CD8-positive, alpha-beta memory T cell (primary cell): Measurements from ENCODE around the gene NKAIN2. TPM values are rescaled to one million over a fixed set of nuclear protein-coding genes. Genes with fewer than 3 reads are reported as not detected.

Source experiments
- CTCF ChIA-PET: fragments of 350-600 bp; sonication (Branson Sonifier 250); formaldehyde crosslinking; loops from one replicate; lab custom pipeline; 2021; ENCODE audit warnings: antibody characterized with exemption; lab: Charles Lee
- POLR2A ChIA-PET: fragments of 350-600 bp; sonication (Branson Sonifier 250); formaldehyde crosslinking; loops from one replicate; lab custom pipeline; 2021; ENCODE audit warnings: antibody characterized with exemption; lab: Charles Lee
- DNase-seq, 5 donors: peaks; one replicate each; pipeline versions ENCODE4 v3.0.0 to v3.0.0-alpha.2; 2020 to 2022; ENCODE audit warnings: mixed read lengths in 1 of 5
- H3K27ac ChIP-seq: one replicate; pipeline ENCODE4 v1.7.0; 2013; ENCODE audit warnings: low read depth, mild to moderate bottlenecking, low read length, moderate library complexity
- H3K27me3 ChIP-seq: 2 replicates; pipeline ENCODE4 v1.7.0; 2013; ENCODE audit warnings: low read length, mild to moderate bottlenecking; ENCODE audit not compliant: insufficient read depth, poor library complexity, severe bottlenecking
- H3K36me3 ChIP-seq: 2 replicates; pipeline ENCODE4 v1.7.0; 2013; ENCODE audit warnings: mild to moderate bottlenecking, low read length, moderate library complexity; ENCODE audit not compliant: insufficient read depth
- H3K4me1 ChIP-seq: 2 replicates; pipeline ENCODE4 v1.7.0; 2013; ENCODE audit warnings: mild to moderate bottlenecking, low read length, moderate library complexity; ENCODE audit not compliant: insufficient read depth
- H3K4me3 ChIP-seq: 2 replicates; pipeline ENCODE4 v1.7.0; 2013; ENCODE audit warnings: mild to moderate bottlenecking, low read length
- H3K9me3 ChIP-seq: 2 replicates; pipeline ENCODE4 v1.7.0; 2013; ENCODE audit warnings: mild to moderate bottlenecking, low read length
- H3K27ac Mint-ChIP-seq, 8 donors: one replicate each; pipeline ENCODE4 v1.8.0; 2020 to 2021; ENCODE audit warnings: mixed read lengths in 8 of 8, mild to moderate bottlenecking in 6 of 8, inconsistent platforms in 3 of 8, moderate library complexity in 3 of 8
- H3K27me3 Mint-ChIP-seq, 2 donors: one replicate each; pipeline ENCODE4 v1.8.0; 2020 to 2021; ENCODE audit warnings: mixed read lengths in 2 of 2, mild to moderate bottlenecking in 1 of 2, moderate library complexity in 1 of 2
- H3K36me3 Mint-ChIP-seq, 3 donors: one replicate each; pipeline ENCODE4 v1.8.0; 2020 to 2021; ENCODE audit warnings: mixed read lengths in 3 of 3, inconsistent platforms in 1 of 3, mild to moderate bottlenecking in 1 of 3
- H3K4me1 Mint-ChIP-seq, 3 donors: one replicate each; pipeline ENCODE4 v1.8.0; 2020 to 2021; ENCODE audit warnings: mixed read lengths in 3 of 3, inconsistent platforms in 1 of 3, mild to moderate bottlenecking in 1 of 3
- H3K4me3 Mint-ChIP-seq, 7 donors: one replicate each; pipeline ENCODE4 v1.8.0; 2020 to 2021; ENCODE audit warnings: mixed read lengths in 7 of 7, mild to moderate bottlenecking in 6 of 7, moderate library complexity in 4 of 7, inconsistent platforms in 2 of 7
- H3K9me3 Mint-ChIP-seq, 5 donors: one replicate each; pipeline ENCODE4 v1.8.0; 2020 to 2022; ENCODE audit warnings: mixed read lengths in 5 of 5, mild to moderate bottlenecking in 3 of 5, moderate library complexity in 2 of 5, inconsistent platforms in 1 of 5
- polyA plus RNA-seq: library from polyadenylated mRNA; unstranded; fragments of 300-500 nt; fragmentation: Illumina TruSeq; gene quantifications from one replicate; pipeline ENCODE4 v1.2.3, GENCODE V29; 2021
- total RNA-seq, 2 experiments: library from RNA; stranded (reverse); gene quantifications; one replicate each; pipeline ENCODE4 v1.2.3, GENCODE V29; 2021

Gene NKAIN2
- total and polyA plus RNA-seq, 3 experiments from 2014 or later = not detected

GRCh38 chr6:123802351-123802696 lies 1.3 kb upstream of the NKAIN2 start:
- H3K4me3 Mint-ChIP-seq = peak overlapping the region in 3 of 7 donors; percentile 18 to 50 (median 29)
- no peaks in the 10 kb centered on the region for H3K36me3 ChIP-seq
- H3K27me3 ChIP-seq = no peaks in the 10 kb centered on the region
- no peaks in the 10 kb centered on the region for H3K9me3 ChIP-seq
- CTCF ChIA-PET = interaction anchor here (1.0 to 1.6 kb wide), 2 partner anchors 33 to 1266 kb away, joined by 3 read pairs; no protein-coding TSS in a partner anchor
- H3K4me1 ChIP-seq = no peaks in the 10 kb centered on the region
- H3K27ac Mint-ChIP-seq = no peak overlapping the region
- no peaks in the 10 kb centered on the region for H3K36me3 Mint-ChIP-seq
- no peak overlapping the region for H3K4me3 ChIP-seq
- no peak overlapping the region for H3K27ac ChIP-seq
- peaks cover 6 to 16% (median 6%) of the 10 kb centered on the region in 3 donors for H3K4me1 Mint-ChIP-seq
- H3K27me3 Mint-ChIP-seq = peaks cover 25 to 47% of the 10 kb centered on the region in 2 donors
- DNase-seq = no peak
- POLR2A ChIA-PET = interaction anchor here (0.6 kb wide), 1 partner anchor 12 kb away, joined by 4 read pairs; no protein-coding TSS in a partner anchor
- H3K9me3 Mint-ChIP-seq = peaks cover 0 to 7% (median 0%) of the 10 kb centered on the region in 5 donors

GRCh38 chr6:123802697-123803503 lies 765 bp upstream of the NKAIN2 start:
- no peaks in the 10 kb centered on the region for H3K4me1 ChIP-seq
- H3K9me3 Mint-ChIP-seq = peaks cover 0 to 7% (median 0%) of the 10 kb centered on the region in 5 donors
- no peaks in the 10 kb centered on the region for H3K36me3 ChIP-seq
- peaks cover 25 to 47% of the 10 kb centered on the region in 2 donors for H3K27me3 Mint-ChIP-seq
- H3K27ac ChIP-seq = no peak overlapping the region
- H3K4me3 Mint-ChIP-seq = peak overlapping the region in 5 of 7 donors; percentile 6 to 50 (median 18)
- H3K27me3 ChIP-seq = no peaks in the 10 kb centered on the region
- DNase-seq = peak in 4 of 5 donors; percentile 6 to 49 (median 16)
- ChIA-PET POLR2A (interaction anchor here (0.6 kb wide), 1 partner anchor 11 kb away, joined by 4 read pairs; no protein-coding TSS in a partner anchor), CTCF (interaction anchor here (1.0 to 1.6 kb wide), 2 partner anchors 34 to 1266 kb away, joined by 3 read pairs; no protein-coding TSS in a partner anchor)
- no peaks in the 10 kb centered on the region for H3K36me3 Mint-ChIP-seq
- H3K9me3 ChIP-seq = no peaks in the 10 kb centered on the region
- no peak overlapping the region for H3K27ac Mint-ChIP-seq
- H3K4me3 ChIP-seq = no peak overlapping the region
- peaks cover 6 to 16% (median 6%) of the 10 kb centered on the region in 3 donors for H3K4me1 Mint-ChIP-seq

GRCh38 chr6:123804014-123804786 lies 535 bp downstream of the NKAIN2 start:
- no peak overlapping the region for H3K27ac ChIP-seq
- Mint-ChIP-seq H3K9me3 (peaks cover 0 to 7% (median 0%) of the 10 kb centered on the region in 5 donors), H3K36me3 (no peaks in the 10 kb centered on the region), H3K4me1 (peaks cover 6 to 16% (median 6%) of the 10 kb centered on the region in 3 donors), H3K27ac (peak overlapping the region in 1 of 8 donors; percentile 59), H3K4me3 (peak overlapping the region in 6 of 7 donors; percentile 39 to 67 (median 60)), H3K27me3 (peaks cover 25 to 47% of the 10 kb centered on the region in 2 donors)
- ChIA-PET POLR2A (no interaction called here), CTCF (no interaction called here)
- H3K4me1 ChIP-seq = no peaks in the 10 kb centered on the region
- no peak for DNase-seq
- H3K9me3 ChIP-seq = no peaks in the 10 kb centered on the region
- no peaks in the 10 kb centered on the region for H3K27me3 ChIP-seq
- H3K4me3 ChIP-seq = no peak overlapping the region
- H3K36me3 ChIP-seq = no peaks in the 10 kb centered on the region

- H3K36me3 ChIP-seq = no peaks in the 10 kb centered on the region
- no peaks in the 10 kb centered on the region for H3K36me3 Mint-ChIP-seq
- peaks cover 0 to 7% (median 0%) of the 10 kb centered on the region in 5 donors for H3K9me3 Mint-ChIP-seq
- H3K27ac Mint-ChIP-seq = no peak overlapping the region
- no peak for DNase-seq
- no peak overlapping the region for H3K27ac ChIP-seq
- H3K4me3 Mint-ChIP-seq = no peak overlapping the region
- H3K9me3 ChIP-seq = no peaks in the 10 kb centered on the region
- peaks cover 25 to 47% of the 10 kb centered on the region in 2 donors for H3K27me3 Mint-ChIP-seq
- no peaks in the 10 kb centered on the region for H3K4me1 ChIP-seq
- no peaks in the 10 kb centered on the region for H3K27me3 ChIP-seq
- H3K4me1 Mint-ChIP-seq = peaks cover 6 to 16% (median 6%) of the 10 kb centered on the region in 3 donors
- POLR2A ChIA-PET = no interaction called here
- CTCF ChIA-PET = no interaction called here
- H3K4me3 ChIP-seq = no peak overlapping the region
These were observed 1.3 kb downstream of the NKAIN2 start for GRCh38 chr6:123804787-123805540.

GRCh38 chr6:123805921-123806320 lies 2.3 kb downstream of the NKAIN2 start:
- Mint-ChIP-seq H3K36me3 (no peaks in the 10 kb centered on the region), H3K27ac (no peak overlapping the region), H3K4me1 (peaks cover 6 to 16% (median 6%) of the 10 kb centered on the region in 3 donors), H3K4me3 (no peak overlapping the region), H3K9me3 (peaks cover 0 to 7% (median 0%) of the 10 kb centered on the region in 5 donors), H3K27me3 (peaks cover 23 to 45% of the 10 kb centered on the region in 2 donors)
- Histone ChIP-seq H3K27me3 (no peaks in the 10 kb centered on the region), H3K9me3 (no peaks in the 10 kb centered on the region), H3K36me3 (no peaks in the 10 kb centered on the region), H3K4me3 (no peak overlapping the region), H3K27ac (no peak overlapping the region), H3K4me1 (no peaks in the 10 kb centered on the region)
- ChIA-PET POLR2A (no interaction called here), CTCF (no interaction called here)
- DNase-seq = no peak

- peaks cover 6 to 16% (median 6%) of the 10 kb centered on the region in 3 donors for H3K4me1 Mint-ChIP-seq
- H3K36me3 Mint-ChIP-seq = no peaks in the 10 kb centered on the region
- Histone ChIP-seq H3K9me3 (no peaks in the 10 kb centered on the region), H3K36me3 (no peaks in the 10 kb centered on the region), H3K4me1 (no peaks in the 10 kb centered on the region), H3K27me3 (no peaks in the 10 kb centered on the region), H3K27ac (no peak overlapping the region), H3K4me3 (no peak overlapping the region)
- H3K27me3 Mint-ChIP-seq = peaks cover 21 to 41% of the 10 kb centered on the region in 2 donors
- CTCF ChIA-PET = no interaction called here
- no peak overlapping the region for H3K4me3 Mint-ChIP-seq
- peaks cover 0 to 5% (median 0%) of the 10 kb centered on the region in 5 donors for H3K9me3 Mint-ChIP-seq
- no peak for DNase-seq
- H3K27ac Mint-ChIP-seq = no peak overlapping the region
- POLR2A ChIA-PET = no interaction called here
These were observed 2.9 kb downstream of the NKAIN2 start for GRCh38 chr6:123806561-123806960.

- H3K36me3 ChIP-seq = no peaks in the 10 kb centered on the region
- H3K27me3 Mint-ChIP-seq = peaks cover 13 to 25% of the 10 kb centered on the region in 2 donors
- H3K4me3 ChIP-seq = no peak overlapping the region
- ChIA-PET CTCF (no interaction called here), POLR2A (no interaction called here)
- no peak overlapping the region for H3K4me3 Mint-ChIP-seq
- peaks cover 6% of the 10 kb centered on the region in 3 donors for H3K4me1 Mint-ChIP-seq
- no peak overlapping the region for H3K27ac ChIP-seq
- no peaks in the 10 kb centered on the region for H3K27me3 ChIP-seq
- H3K36me3 Mint-ChIP-seq = no peaks in the 10 kb centered on the region
- DNase-seq = no peak
- H3K9me3 ChIP-seq = no peaks in the 10 kb centered on the region
- peaks cover 0 to 7% (median 0%) of the 10 kb centered on the region in 5 donors for H3K9me3 Mint-ChIP-seq
- no peak overlapping the region for H3K27ac Mint-ChIP-seq
- H3K4me1 ChIP-seq = no peaks in the 10 kb centered on the region
These were observed 4.9 kb downstream of the NKAIN2 start for GRCh38 chr6:123808556-123808955.
